Gastroesophageal sphincter (tissue), 3 donors: ENCODE data around the gene PWWP2B.

Experiments used
- EP300 ChIP-seq: sonication (generic); formaldehyde crosslinking; IDR thresholded peaks from one replicate; pipeline ENCODE4 v1.6.1; 2017; ENCODE audit warnings: antibody characterized with exemption, mild to moderate bottlenecking
- POLR2A ChIP-seq, 2 donors: fragments of 450-650 bp; IDR thresholded peaks; one replicate each; pipeline ENCODE4 v1.6.1; 2017; ENCODE audit warnings: antibody characterized with exemption in 2 of 2, mild to moderate bottlenecking in 2 of 2, moderate library complexity in 1 of 2
- POLR2AphosphoS5 ChIP-seq: sonication (generic); formaldehyde crosslinking; IDR thresholded peaks from one replicate; pipeline ENCODE4 v1.6.1; 2017; ENCODE audit warnings: antibody characterized with exemption
- TF ChIP-seq, protein P1 (sequence below), 4 experiments: fragments of 200-600 bp in 2 of 4; fragments of 450-650 bp in 2 of 4; sonication (generic) in 1 of 4; IDR thresholded peaks; one replicate each; pipeline ENCODE4 v1.5.1; 2017 to 2019; ENCODE audit warnings: antibody characterized with exemption in 4 of 4, mild to moderate bottlenecking in 2 of 4, moderate library complexity in 2 of 4

DNA sequence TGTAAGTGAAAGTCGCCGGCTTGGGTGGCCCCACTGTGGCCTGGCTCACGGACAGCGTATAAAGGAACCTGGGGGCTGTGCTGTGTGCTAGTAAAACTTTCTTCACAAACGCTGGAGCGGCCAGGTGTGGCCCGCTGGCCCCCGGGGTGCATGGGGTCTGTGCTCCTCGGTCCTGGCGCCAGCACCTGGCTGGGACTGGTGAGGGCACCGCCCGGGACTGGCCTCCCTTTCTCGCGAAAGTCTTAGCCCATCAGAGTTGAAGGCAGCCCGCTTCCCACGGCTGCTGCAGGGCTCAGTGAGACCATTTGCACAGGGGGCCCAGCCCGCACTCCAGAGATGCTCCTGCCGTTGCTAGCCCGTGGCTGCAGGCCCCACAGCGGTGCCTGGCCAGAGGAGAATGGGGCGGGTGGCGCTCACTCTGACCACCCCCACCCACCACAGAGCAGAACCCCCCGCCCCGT, 5.8 kb downstream of the PWWP2B start:
- TF ChIP-seq, protein P1, sequence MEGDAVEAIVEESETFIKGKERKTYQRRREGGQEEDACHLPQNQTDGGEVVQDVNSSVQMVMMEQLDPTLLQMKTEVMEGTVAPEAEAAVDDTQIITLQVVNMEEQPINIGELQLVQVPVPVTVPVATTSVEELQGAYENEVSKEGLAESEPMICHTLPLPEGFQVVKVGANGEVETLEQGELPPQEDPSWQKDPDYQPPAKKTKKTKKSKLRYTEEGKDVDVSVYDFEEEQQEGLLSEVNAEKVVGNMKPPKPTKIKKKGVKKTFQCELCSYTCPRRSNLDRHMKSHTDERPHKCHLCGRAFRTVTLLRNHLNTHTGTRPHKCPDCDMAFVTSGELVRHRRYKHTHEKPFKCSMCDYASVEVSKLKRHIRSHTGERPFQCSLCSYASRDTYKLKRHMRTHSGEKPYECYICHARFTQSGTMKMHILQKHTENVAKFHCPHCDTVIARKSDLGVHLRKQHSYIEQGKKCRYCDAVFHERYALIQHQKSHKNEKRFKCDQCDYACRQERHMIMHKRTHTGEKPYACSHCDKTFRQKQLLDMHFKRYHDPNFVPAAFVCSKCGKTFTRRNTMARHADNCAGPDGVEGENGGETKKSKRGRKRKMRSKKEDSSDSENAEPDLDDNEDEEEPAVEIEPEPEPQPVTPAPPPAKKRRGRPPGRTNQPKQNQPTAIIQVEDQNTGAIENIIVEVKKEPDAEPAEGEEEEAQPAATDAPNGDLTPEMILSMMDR (IDR thresholded peaks at IDR 0.05) = no peak
- TF ChIP-seq POLR2A (IDR thresholded peaks at IDR 0.05) (no peak), POLR2AphosphoS5 (no peak), EP300 (no peak)
